ENCODE data around the gene SLC16A11.

- TF ChIP-seq, protein P1, sequence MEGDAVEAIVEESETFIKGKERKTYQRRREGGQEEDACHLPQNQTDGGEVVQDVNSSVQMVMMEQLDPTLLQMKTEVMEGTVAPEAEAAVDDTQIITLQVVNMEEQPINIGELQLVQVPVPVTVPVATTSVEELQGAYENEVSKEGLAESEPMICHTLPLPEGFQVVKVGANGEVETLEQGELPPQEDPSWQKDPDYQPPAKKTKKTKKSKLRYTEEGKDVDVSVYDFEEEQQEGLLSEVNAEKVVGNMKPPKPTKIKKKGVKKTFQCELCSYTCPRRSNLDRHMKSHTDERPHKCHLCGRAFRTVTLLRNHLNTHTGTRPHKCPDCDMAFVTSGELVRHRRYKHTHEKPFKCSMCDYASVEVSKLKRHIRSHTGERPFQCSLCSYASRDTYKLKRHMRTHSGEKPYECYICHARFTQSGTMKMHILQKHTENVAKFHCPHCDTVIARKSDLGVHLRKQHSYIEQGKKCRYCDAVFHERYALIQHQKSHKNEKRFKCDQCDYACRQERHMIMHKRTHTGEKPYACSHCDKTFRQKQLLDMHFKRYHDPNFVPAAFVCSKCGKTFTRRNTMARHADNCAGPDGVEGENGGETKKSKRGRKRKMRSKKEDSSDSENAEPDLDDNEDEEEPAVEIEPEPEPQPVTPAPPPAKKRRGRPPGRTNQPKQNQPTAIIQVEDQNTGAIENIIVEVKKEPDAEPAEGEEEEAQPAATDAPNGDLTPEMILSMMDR (IDR thresholded peaks at IDR 0.05) = no peak
- no peak for TF ChIP-seq POLR2A (IDR thresholded peaks at IDR 0.05)
These were observed 31.0 kb upstream of the SLC16A11 start for GRCh38 chr17:7074931-7075330.
